Stimulated activated CD4-positive, alpha-beta T cell treated with anti-CD3 and anti-CD28 coated beads, Interleukin-15, amount 100 ng/mL, for 48 hours (primary cell): ENCODE data around the gene MAPRE2.

ENCODE experiments used
- DNase-seq, 2 donors: peaks; one replicate each; pipeline ENCODE4 v3.0.0-alpha.2; 2020; ENCODE audit warnings: low read depth in 2 of 2

The MAPRE2 gene

GRCh38 chr18:35062408-35062807 lies 21.2 kb downstream of the MAPRE2 start:
- no peak for DNase-seq

GRCh38 chr18:35063875-35064690 lies 22.9 kb downstream of the MAPRE2 start:
- no peak for DNase-seq

- no peak for DNase-seq
Observed at GRCh38 chr18:35067454-35067853, 26.2 kb downstream of the MAPRE2 start.

GRCh38 chr18:35071819-35072247 lies 30.6 kb downstream of the MAPRE2 start:
- DNase-seq = no peak

- no peak for DNase-seq
Observed at GRCh38 chr18:35072616-35073015, 31.4 kb downstream of the MAPRE2 start.

GRCh38 chr18:35073186-35074105 lies 32.2 kb downstream of the MAPRE2 start:
- no peak for DNase-seq

- DNase-seq = no peak
Observed at GRCh38 chr18:35074581-35074980, 33.4 kb downstream of the MAPRE2 start.

GRCh38 chr18:35075132-35075531 lies 33.9 kb downstream of the MAPRE2 start:
- no peak for DNase-seq

- DNase-seq = no peak
Observed at GRCh38 chr18:35076135-35076924, 35.1 kb downstream of the MAPRE2 start.

- DNase-seq = no peak
Observed at GRCh38 chr18:35077937-35078336, 36.7 kb downstream of the MAPRE2 start.

- no peak for DNase-seq
Observed at GRCh38 chr18:35080058-35080457, 38.8 kb downstream of the MAPRE2 start.

- no peak for DNase-seq
Observed at GRCh38 chr18:35083174-35083712, 42.0 kb downstream of the MAPRE2 start.

- no peak for DNase-seq
Observed at GRCh38 chr18:35084494-35085449, 43.6 kb downstream of the MAPRE2 start.

- DNase-seq = no peak
Observed at GRCh38 chr18:35085450-35086380, 44.5 kb downstream of the MAPRE2 start.

- no peak for DNase-seq
Observed at GRCh38 chr18:35086704-35087103, 45.5 kb downstream of the MAPRE2 start.

- DNase-seq = no peak
Observed at GRCh38 chr18:35087726-35088125, 46.5 kb downstream of the MAPRE2 start.

GRCh38 chr18:35088921-35089320 lies 47.7 kb downstream of the MAPRE2 start:
- no peak for DNase-seq

- no peak for DNase-seq
Observed at GRCh38 chr18:35089382-35089781, 48.2 kb downstream of the MAPRE2 start.

GRCh38 chr18:35089891-35090550 lies 48.8 kb downstream of the MAPRE2 start:
- no peak for DNase-seq
